Endometrial microvascular endothelial cells (primary cell): Measurements from ENCODE around the gene HSPA1B. TPM values are rescaled to one million over a fixed set of nuclear protein-coding genes. Genes with fewer than 3 reads are reported as not detected.
"Not testable (repeated sequence)": the region's sequence is repeated elsewhere in the genome, so short reads cannot be mapped to it uniquely, and the experiment has no call there.

Source experiments
- in situ Hi-C: cut with HindIII; loops from 2 replicates; pipeline ENCODE4 v1.10.0; 2017; ENCODE audit warnings: low sequenced_read_pairs, low pct_unique_long_range_greater_than_20kb; ENCODE audit errors: inconsistent ontology term
- total RNA-seq: library from RNA; depleted of rRNA; stranded (reverse); fragments of >200 nt; gene quantifications from one replicate; pipeline ENCODE4 v1.2.3, GENCODE V29; 2015; ENCODE audit errors: inconsistent ontology term

Gene HSPA1B
- total RNA-seq, 1 donor from 2014 or later, result 120 TPM

GRCh38 chr6:31844507-31844906, 17.0 kb downstream of the HSPA1B start:
- in situ Hi-C loops, result no loop called here

GRCh38 chr6:31847276-31847978, 19.9 kb downstream of the HSPA1B start:
- in situ Hi-C loops, result no loop called here

- in situ Hi-C loops, result no loop called here
These were observed 23.4 kb downstream of the HSPA1B start for GRCh38 chr6:31850765-31851484.

- in situ Hi-C loops, result no loop called here
These were observed 23.9 kb downstream of the HSPA1B start for GRCh38 chr6:31851485-31851832.

- in situ Hi-C loops, result not testable (repeated sequence)
These were observed 24.6 kb downstream of the HSPA1B start for GRCh38 chr6:31851980-31852718.

GRCh38 chr6:31857774-31858173, 30.2 kb downstream of the HSPA1B start:
- in situ Hi-C loops, result not testable (repeated sequence)

GRCh38 chr6:31858707-31859106, 31.2 kb downstream of the HSPA1B start:
- in situ Hi-C loops, result no loop called here

GRCh38 chr6:31859923-31860322, 32.4 kb downstream of the HSPA1B start:
- in situ Hi-C loops, result no loop called here

- in situ Hi-C loops, result no loop called here
These were observed 32.8 kb downstream of the HSPA1B start for GRCh38 chr6:31860349-31860748.

GRCh38 chr6:31861150-31861549, 33.6 kb downstream of the HSPA1B start:
- in situ Hi-C loops, result no loop called here

- in situ Hi-C loops, result no loop called here
These were observed 34.4 kb downstream of the HSPA1B start for GRCh38 chr6:31861919-31862343.

- in situ Hi-C loops, result no loop called here
These were observed 35.1 kb downstream of the HSPA1B start, which contains the start of gene NEU1 for GRCh38 chr6:31862344-31863235. NEU1 (minus strand) TSS chr6:31862821; CDS start chr6:31862776, 45 bp downstream.

GRCh38 chr6:31864123-31864562, 36.6 kb downstream of the HSPA1B start:
- in situ Hi-C loops, result not testable (repeated sequence)

GRCh38 chr6:31864818-31865204, 37.3 kb downstream of the HSPA1B start:
- in situ Hi-C loops, result no loop called here

GRCh38 chr6:31865205-31866118, 37.9 kb downstream of the HSPA1B start:
- in situ Hi-C loops, result no loop called here

GRCh38 chr6:31868658-31868971, 41.1 kb downstream of the HSPA1B start:
- in situ Hi-C loops, result not testable (repeated sequence)

- in situ Hi-C loops, result no loop called here
These were observed 41.8 kb downstream of the HSPA1B start for GRCh38 chr6:31869343-31869742.

GRCh38 chr6:31870385-31870921, 42.9 kb downstream of the HSPA1B start:
- in situ Hi-C loops, result no loop called here
